GM20000 (cell line): ENCODE data around the gene MSANTD2.

Source experiments
- DNase-seq: peaks from one replicate; pipeline ENCODE4 v3.0.0; 2012; ENCODE audit warnings: low spot score
- TF ChIP-seq, protein P1 (sequence below): IDR thresholded peaks from 2 replicates; pipeline ENCODE4 v1.5.1; 2012; ENCODE audit warnings: mild to moderate bottlenecking, control low read depth; ENCODE audit errors: extremely low read depth, missing control alignments

MSANTD2 gene

DNA sequence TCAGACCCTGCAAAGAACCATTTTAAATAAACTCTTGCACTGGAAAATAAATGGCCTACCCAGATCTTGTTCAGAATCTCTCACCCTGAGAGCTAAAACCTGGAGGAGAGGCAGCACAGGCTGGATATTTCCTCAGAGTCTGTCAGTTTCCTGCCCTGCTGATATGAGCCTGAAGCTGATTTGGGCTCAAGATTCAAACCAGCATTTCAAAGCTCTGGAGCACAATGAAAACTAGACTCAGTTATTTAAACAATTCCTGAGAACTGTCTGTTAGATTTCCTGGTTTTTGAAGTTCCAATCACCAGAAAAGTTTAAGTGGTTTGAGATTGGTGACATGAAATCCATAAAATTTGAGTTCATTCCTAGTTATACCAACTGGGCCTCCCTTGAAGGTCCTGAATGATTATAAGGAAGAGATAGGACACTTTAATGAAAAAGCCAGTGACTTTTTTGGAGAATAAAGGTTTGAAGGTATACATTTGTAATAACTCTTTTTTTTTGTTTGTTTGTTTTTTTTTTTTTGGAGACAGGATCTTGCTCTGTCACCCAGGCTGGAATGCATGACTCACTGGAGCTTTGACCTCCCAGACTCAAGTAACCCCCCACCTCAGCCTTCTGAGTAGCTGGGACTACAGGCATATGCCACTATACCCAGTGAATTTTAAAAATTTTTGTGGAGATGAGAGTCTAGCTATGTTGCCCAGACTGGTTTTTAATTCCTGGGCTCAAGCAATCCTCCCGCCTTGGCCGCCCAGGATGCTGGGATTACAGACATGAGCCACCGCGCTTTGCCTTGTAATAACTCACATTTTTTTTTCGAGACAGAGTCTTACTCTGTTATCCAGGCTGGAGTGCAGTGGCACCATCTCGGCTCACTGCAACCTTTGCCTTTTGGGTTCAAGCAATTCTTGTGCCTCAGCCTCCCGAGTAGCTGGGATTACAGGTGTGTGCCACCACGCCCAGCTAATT, 30.1 kb downstream of the MSANTD2 start:
- no peak for DNase-seq
- TF ChIP-seq, protein P1, sequence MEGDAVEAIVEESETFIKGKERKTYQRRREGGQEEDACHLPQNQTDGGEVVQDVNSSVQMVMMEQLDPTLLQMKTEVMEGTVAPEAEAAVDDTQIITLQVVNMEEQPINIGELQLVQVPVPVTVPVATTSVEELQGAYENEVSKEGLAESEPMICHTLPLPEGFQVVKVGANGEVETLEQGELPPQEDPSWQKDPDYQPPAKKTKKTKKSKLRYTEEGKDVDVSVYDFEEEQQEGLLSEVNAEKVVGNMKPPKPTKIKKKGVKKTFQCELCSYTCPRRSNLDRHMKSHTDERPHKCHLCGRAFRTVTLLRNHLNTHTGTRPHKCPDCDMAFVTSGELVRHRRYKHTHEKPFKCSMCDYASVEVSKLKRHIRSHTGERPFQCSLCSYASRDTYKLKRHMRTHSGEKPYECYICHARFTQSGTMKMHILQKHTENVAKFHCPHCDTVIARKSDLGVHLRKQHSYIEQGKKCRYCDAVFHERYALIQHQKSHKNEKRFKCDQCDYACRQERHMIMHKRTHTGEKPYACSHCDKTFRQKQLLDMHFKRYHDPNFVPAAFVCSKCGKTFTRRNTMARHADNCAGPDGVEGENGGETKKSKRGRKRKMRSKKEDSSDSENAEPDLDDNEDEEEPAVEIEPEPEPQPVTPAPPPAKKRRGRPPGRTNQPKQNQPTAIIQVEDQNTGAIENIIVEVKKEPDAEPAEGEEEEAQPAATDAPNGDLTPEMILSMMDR = no peak

DNA sequence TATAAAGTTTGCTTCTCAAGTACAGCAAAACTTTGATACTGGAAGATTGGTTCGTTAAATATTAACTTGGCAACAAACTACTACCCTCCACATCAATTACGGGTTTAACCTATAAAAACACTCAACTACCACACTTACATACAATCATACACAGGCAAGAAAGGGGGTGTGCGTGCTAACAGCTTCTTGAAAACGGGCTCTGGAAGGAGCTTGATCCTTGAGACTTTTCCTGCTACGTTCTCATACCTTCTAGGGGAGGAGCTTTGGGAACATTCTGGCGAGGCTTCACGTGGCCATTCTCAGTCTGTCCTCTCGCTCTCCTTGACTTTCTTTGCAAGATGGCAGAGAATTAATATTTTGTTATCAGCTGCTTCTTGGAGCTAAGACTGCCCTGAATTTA, 31.3 kb downstream of the MSANTD2 start:
- DNase-seq = no peak
- TF ChIP-seq, protein P1 = no peak

DNA sequence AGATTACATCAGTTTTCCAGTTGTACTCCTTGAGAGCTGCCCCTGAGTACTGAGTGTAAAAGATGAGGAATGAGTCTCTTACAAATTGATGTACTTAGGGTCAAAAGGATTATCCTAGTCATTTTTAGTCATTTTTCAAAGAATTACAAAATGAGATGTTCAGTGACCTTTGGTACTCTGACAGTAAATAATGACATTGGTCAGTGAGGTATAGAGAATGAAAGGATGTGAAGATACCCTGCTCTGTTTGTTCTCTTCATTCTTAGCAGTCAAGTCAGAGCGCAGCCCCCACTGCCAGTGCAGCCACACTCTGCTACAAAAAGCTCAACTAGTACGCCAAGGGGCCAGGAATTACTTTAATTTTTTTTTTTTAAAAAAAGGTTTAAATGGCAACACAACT, 34.0 kb downstream of the MSANTD2 start:
- TF ChIP-seq, protein P1 = no peak

DNA sequence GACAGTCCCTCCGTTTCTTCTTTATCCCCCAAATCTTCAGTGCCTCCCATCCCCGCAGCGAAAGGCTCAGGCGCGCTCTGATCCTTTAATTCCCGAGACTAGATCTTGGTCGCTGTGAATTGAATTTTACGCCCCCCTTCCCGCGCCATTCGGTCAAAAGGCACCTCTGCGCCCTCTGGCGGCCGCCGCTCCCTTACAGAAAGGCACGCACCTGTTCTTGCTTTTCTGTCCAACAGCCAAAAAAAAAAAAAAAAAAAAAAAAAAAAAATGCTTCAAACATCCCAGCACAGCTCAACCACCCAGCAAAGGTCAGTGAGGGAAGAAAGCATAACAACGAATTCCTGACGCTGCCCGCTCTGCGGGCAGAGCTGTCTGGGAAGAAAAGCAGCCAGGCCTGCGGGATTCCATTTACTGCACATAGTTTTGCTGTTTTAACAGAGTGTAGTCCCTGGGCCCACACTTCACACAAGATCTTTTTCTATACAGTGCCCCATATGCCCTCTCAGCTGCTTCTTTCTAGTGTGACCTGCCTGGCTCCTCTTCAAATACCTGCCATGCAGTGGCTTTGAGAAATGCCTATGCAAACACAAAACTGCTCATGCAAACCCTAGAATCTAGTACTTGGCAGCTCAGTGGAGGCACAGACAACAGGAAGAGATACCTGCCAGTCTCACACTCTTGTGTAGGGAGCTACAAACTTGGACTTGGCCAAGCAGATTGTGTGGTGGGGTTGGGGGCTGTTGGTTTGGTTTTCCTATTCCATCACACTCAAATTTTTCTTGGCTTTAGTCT, 36.9 kb downstream of the MSANTD2 start:
- TF ChIP-seq, protein P1 = peak; percentile 81
- DNase-seq = peak; percentile 75

More for the DNA sequence above, 34.0 kb downstream of the MSANTD2 start:
- DNase-seq = no peak

DNA sequence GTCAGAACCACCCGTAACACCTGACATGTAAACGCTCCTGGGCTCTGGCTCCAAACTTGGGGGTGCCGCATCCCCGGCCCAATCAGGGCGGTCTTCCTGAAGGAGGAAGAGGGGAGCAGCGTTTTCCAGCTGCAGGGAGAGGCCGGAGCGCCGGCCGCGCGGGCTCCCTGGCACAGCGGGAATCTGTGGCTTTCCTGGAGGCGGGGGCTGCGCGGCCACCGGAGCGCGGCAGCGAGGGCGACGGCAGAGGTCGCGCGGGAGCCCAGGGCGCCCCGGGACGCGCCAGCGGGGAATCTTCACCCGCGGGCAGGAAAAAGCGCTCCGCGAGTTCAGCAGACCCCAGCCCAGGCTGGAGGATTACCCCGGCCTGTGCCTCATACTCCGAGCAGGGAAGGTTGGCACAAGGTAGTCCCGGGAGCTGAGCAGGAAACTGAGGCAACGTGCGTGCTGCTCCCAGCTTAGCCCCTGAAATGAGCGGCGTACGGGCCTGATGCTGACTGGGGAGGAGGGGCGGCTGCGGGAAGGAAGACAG, 37.5 kb downstream of the MSANTD2 start:
- DNase-seq = peak; percentile 55
- TF ChIP-seq, protein P1 = peak; percentile 42

DNA sequence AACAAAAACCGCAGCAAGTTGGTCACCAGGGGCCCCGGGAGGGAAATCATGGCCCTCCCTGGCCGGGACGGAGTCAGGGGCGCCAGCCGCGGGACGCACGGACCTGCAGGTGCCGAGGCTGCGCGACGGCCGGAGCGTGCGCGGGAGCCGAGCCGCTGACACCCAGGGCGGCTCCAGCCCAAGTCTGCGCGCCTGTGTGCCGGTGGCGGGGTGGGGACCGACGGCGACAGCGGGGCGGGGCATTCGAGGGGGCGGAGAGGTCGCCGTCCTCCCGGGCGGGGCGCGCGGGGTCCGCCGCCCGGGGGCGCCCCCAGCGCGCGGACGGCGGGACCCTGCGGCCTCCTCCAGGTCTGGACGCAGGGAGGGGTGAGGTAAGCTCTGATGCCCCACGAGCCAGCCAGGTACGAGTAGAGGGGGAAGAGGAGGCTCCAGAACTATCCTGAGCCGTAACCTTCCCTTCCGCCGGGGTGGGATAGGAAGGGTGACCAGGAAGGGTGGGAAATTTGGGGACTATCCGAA, 38.0 kb downstream of the MSANTD2 start, which contains the start of gene ESAM:
TSS of gene ESAM (minus strand) at position 186 of the 519 bp plus-strand sequence. CDS start at position 50, 136 bp downstream.
- DNase-seq = peak; percentile 96

More for the DNA sequence above, 38.0 kb downstream of the MSANTD2 start, which contains the start of gene ESAM:
- TF ChIP-seq, protein P1 = peak; percentile 33
